ENCODE results near the gene SDK2.

- no peak for TF ChIP-seq CTCF (IDR thresholded peaks at IDR 0.05; ENCODE audit: insufficient read depth, low read depth, low read length)
- no peak for TF ChIP-seq EZH2 (IDR thresholded peaks at IDR 0.05; ENCODE audit: insufficient read depth, low read length)
Observed at GRCh38 chr17:73611630-73612029, 32.6 kb downstream of the SDK2 start.
